MCF 10A (cell line): ENCODE data around the gene PRELID2. TPM values are rescaled to one million over a fixed set of nuclear protein-coding genes. Genes with fewer than 3 reads are reported as not detected.
"Not testable (repeated sequence)": the region's sequence is repeated elsewhere in the genome, so short reads cannot be mapped to it uniquely, and the experiment has no call there.

ENCODE experiments used
- BruUV-seq: library from RNA; stranded (reverse); fragments of 400-500 nt; replicated peaks from 2 replicates; lab custom pipeline; 2021; lab: Mats Ljungman, UMichigan
- CTCF ChIA-PET: fragments of 300-600 bp; sonication (Branson Sonifier 250); formaldehyde crosslinking; extraction: SDS; loops from one replicate; lab custom pipeline; 2021; ENCODE audit warnings: antibody characterized with exemption, inconsistent platforms; lab: Yijun Ruan, JAX
- POLR2A ChIA-PET: fragments of 300-600, 350-650 bp; sonication (Branson Sonifier 250); formaldehyde crosslinking; extraction: SDS; loops from one replicate; lab custom pipeline; 2020; ENCODE audit warnings: antibody characterized with exemption, inconsistent platforms; lab: Yijun Ruan, JAX
- DNase-seq: peaks from one replicate; pipeline ENCODE4 v3.0.0-alpha.2; 2018; ENCODE audit not compliant: unreplicated experiment
- H3K27ac Mint-ChIP-seq: one replicate; pipeline ENCODE4 v1.8.0; 2022; ENCODE audit warnings: mild to moderate bottlenecking, low read depth, mixed read lengths; ENCODE audit not compliant: unreplicated experiment
- H3K27me3 Mint-ChIP-seq: one replicate; pipeline ENCODE4 v1.8.0; 2022; ENCODE audit warnings: mixed read lengths; ENCODE audit not compliant: insufficient read depth, unreplicated experiment
- H3K36me3 Mint-ChIP-seq: one replicate; pipeline ENCODE4 v1.8.0; 2022; ENCODE audit warnings: mild to moderate bottlenecking, moderate library complexity, mixed read lengths; ENCODE audit not compliant: insufficient read depth, unreplicated experiment
- H3K4me1 Mint-ChIP-seq: one replicate; pipeline ENCODE4 v1.8.0; 2022; ENCODE audit warnings: mixed read lengths; ENCODE audit not compliant: insufficient read depth, unreplicated experiment
- H3K4me3 Mint-ChIP-seq: one replicate; pipeline ENCODE4 v1.8.0; 2022; ENCODE audit warnings: mild to moderate bottlenecking, moderate library complexity, mixed read lengths; ENCODE audit not compliant: unreplicated experiment
- H3K9me3 Mint-ChIP-seq: one replicate; pipeline ENCODE4 v1.8.0; 2022; ENCODE audit warnings: mixed read lengths; ENCODE audit not compliant: unreplicated experiment
- intact Hi-C: fragments of 100-400 bp; cut with micrococcal nuclease; formaldehyde crosslinking; loops from 2 replicates; pipeline ENCODE4 v1.14.1; 2022
- total RNA-seq: library from RNA; stranded (reverse); gene quantifications from 2 replicates; pipeline ENCODE4 v1.2.3, GENCODE V29; 2022
- TF ChIP-seq, protein P1 (sequence below): fragments of 200-600 bp; IDR thresholded peaks from one replicate; pipeline ENCODE4 v1.8.0; 2022; ENCODE audit warnings: antibody characterized with exemption, mild to moderate bottlenecking; ENCODE audit not compliant: unreplicated experiment

Gene PRELID2
- total RNA-seq, 1 experiment from 2014 or later: 11.4 TPM

DNA sequence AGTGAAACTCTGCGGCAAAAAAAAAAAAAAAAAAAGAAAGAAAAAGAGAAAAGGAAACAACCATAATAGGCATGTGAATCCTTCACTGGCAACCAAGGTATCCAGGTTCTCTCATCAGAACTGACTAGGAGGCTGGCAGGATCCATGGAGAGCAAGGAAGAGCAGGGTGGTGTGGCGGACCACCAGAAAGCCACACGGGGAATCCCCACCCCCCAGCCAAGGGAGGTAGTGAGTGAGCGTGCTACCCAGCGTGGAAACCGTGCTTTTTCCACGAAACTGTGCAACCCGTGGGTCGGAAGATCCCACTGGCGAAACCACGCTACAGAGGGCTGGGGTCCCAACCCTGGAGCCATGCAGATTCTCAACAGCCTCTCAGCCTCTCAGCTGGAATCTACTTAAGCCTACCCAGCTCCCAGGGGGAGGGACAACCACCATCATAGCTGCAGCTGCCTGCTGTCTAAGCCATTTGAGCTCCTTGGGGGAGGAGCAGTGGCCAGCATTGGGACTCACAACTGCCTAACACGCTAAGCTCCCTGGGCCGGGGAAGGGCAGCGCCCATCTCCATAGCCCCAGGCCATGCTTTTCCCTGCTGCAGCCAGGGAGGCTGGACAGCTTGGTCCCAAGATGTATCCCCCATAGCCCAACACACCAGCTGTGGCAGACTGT, 91.6 kb downstream of the PRELID2 start:
- Mint-ChIP-seq H3K27ac (no peak overlapping the region), H3K36me3 (no peaks in the 10 kb centered on the region), H3K4me1 (no peaks in the 10 kb centered on the region), H3K9me3 (no peaks in the 10 kb centered on the region), H3K4me3 (no peak overlapping the region), H3K27me3 (no peaks in the 10 kb centered on the region)
- intact Hi-C loops: no loop called here
- no peak for DNase-seq
- ChIA-PET CTCF (no interaction called here), POLR2A (no interaction called here)
- BruUV-seq: no TSS peak
- TF ChIP-seq, protein P1, sequence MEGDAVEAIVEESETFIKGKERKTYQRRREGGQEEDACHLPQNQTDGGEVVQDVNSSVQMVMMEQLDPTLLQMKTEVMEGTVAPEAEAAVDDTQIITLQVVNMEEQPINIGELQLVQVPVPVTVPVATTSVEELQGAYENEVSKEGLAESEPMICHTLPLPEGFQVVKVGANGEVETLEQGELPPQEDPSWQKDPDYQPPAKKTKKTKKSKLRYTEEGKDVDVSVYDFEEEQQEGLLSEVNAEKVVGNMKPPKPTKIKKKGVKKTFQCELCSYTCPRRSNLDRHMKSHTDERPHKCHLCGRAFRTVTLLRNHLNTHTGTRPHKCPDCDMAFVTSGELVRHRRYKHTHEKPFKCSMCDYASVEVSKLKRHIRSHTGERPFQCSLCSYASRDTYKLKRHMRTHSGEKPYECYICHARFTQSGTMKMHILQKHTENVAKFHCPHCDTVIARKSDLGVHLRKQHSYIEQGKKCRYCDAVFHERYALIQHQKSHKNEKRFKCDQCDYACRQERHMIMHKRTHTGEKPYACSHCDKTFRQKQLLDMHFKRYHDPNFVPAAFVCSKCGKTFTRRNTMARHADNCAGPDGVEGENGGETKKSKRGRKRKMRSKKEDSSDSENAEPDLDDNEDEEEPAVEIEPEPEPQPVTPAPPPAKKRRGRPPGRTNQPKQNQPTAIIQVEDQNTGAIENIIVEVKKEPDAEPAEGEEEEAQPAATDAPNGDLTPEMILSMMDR: no peak

DNA sequence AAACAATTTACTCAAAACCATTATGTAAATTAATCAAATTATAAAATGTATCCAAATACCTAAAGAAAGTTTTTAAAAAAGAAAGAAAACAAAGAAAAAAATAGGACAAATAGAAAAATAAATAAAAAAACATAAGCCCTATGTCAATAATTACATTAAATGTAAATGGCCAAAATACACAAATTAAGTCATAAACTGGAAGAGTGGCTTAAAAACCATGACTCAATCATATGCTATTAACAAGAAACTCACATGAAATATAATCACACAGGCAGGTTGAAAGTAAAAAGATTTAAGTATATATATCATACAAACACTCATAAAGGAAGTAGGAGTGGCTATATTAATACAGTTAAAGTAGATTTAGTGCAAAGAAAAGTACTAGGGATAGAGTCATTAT, 95.3 kb downstream of the PRELID2 start:
- intact Hi-C loops: no loop called here
- H3K9me3 Mint-ChIP-seq: no peaks in the 10 kb centered on the region
- H3K4me3 Mint-ChIP-seq: no peak overlapping the region
- CTCF ChIA-PET: no interaction called here
- no TSS peak for BruUV-seq
- no peaks in the 10 kb centered on the region for H3K4me1 Mint-ChIP-seq
- no peaks in the 10 kb centered on the region for H3K36me3 Mint-ChIP-seq
- H3K27ac Mint-ChIP-seq: no peak overlapping the region
- no peak for DNase-seq
- H3K27me3 Mint-ChIP-seq: no peaks in the 10 kb centered on the region
- TF ChIP-seq, protein P1: no peak
- POLR2A ChIA-PET: no interaction called here

DNA sequence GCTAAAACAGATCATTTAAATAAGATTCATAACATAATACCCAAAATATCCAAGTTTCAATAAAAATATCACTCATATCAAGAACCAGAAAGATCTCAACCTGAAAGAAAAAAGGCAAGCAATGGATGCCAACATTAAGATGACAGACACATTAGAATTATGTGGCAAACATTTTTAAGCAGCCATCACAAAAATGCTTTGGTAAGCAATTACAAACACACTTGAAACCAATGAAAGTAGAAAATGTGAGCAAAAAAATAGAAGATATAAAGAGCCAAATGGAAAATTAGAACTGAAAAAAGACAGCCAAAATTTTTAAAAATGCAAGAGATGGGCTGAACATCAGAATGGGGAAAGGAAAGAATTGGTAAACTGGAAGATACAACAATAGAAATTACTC, 96.9 kb downstream of the PRELID2 start:
- Mint-ChIP-seq H3K9me3 (no peaks in the 10 kb centered on the region), H3K4me3 (no peak overlapping the region), H3K36me3 (no peaks in the 10 kb centered on the region), H3K27me3 (no peaks in the 10 kb centered on the region), H3K4me1 (no peaks in the 10 kb centered on the region), H3K27ac (no peak overlapping the region)
- intact Hi-C loops: no loop called here
- no TSS peak for BruUV-seq
- CTCF ChIA-PET: interaction anchor here (1.5 kb wide), 1 partner anchor 21 kb away, joined by 3 read pairs; no protein-coding TSS in a partner anchor
- DNase-seq: no peak
- TF ChIP-seq, protein P1: no peak
- POLR2A ChIA-PET: interaction anchor here (0.7 kb wide), 1 partner anchor 1257 kb away, joined by 3 read pairs; no protein-coding TSS in a partner anchor

DNA sequence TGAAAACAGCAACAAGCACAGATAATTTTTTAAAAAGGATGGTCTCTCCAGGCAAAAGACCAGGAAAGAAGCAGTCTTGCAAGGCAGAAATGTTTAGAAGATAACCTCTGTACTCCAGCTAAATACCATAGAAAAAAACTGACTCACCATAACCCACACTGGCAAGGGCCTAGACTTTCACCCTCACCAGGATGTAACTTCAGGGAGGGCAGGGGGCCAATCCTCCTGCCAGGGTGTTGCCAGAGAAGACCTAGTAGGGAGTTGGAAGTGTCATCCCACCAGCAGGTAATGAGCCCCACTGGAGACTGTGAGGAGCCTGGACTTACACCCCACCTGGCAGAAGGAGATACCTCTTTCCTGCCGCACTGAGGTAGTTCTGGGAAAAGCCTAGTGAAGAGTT, 97.6 kb downstream of the PRELID2 start:
- Mint-ChIP-seq H3K36me3 (no peaks in the 10 kb centered on the region), H3K4me1 (no peaks in the 10 kb centered on the region), H3K27ac (no peak overlapping the region), H3K27me3 (no peaks in the 10 kb centered on the region), H3K4me3 (no peak overlapping the region), H3K9me3 (no peaks in the 10 kb centered on the region)
- CTCF ChIA-PET: interaction anchor here (0.6 kb wide), 1 partner anchor 1509 kb away, joined by 4 read pairs; no protein-coding TSS in a partner anchor
- DNase-seq: no peak
- TF ChIP-seq, protein P1: no peak
- no TSS peak for BruUV-seq
- intact Hi-C loops: no loop called here
- POLR2A ChIA-PET: no interaction called here

DNA sequence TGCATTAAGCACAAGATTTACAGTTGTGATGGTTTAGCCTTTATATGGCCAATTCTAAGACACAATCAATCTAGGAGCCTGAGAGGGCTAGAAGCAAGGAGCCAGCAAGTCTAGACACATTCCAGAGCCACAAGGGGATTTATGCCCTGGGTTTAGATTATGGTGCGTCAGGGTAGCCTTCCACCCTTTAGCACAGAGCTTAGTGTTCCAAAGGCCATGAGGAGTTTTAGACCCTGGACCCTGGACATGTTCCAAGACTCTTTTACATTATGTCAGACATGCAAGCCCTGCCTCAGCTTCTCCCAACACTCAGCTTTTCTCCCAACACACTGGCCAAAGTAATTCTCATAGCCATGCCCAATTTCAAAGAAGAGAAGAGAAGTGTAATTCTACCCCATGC, 105.2 kb downstream of the PRELID2 start:
- BruUV-seq, H3K27ac Mint-ChIP-seq: not testable (repeated sequence)
- CTCF ChIA-PET: interaction anchor here (1.3 kb wide), 1 partner anchor 251 kb away, joined by 3 read pairs; no protein-coding TSS in a partner anchor

More for the DNA sequence above, 105.2 kb downstream of the PRELID2 start:
- H3K36me3 Mint-ChIP-seq, H3K4me3 Mint-ChIP-seq, POLR2A ChIA-PET, H3K27me3 Mint-ChIP-seq, H3K4me1 Mint-ChIP-seq, intact Hi-C loops, DNase-seq: not testable (repeated sequence)
- peaks cover 20% of the 10 kb centered on the region for H3K9me3 Mint-ChIP-seq
